Measurements from ENCODE around the gene BABAM2.

BABAM2 gene

DNA sequence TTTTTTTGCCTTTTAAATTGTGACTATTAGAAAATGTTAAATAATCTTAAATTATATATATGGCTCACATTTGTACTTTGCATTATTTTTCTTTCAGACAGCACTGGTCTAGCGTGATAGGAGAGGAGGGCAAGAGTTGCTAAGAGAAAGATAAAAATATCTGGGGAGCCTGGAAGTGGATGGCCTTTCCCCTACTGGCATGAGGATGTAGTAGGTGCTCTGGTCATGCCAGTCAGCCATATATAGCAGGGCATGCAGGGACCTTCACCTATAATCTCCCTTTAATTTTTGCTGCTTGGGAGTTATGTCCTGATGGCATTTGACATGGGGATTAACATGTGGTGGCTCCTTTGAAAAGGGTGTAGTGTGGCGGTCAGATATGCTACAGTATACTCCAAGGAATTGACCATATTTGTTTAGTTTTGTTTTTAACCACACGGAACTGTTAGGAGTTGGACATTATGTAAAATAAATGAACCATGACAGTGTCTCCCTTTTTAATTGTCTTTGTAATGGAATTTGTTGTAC is 144.7 kb downstream of the BABAM2 start:
- no peak for DNase-seq

GRCh38 chr2:28035816-28036215 is 145.3 kb downstream of the BABAM2 start:
- no peak for DNase-seq

DNA sequence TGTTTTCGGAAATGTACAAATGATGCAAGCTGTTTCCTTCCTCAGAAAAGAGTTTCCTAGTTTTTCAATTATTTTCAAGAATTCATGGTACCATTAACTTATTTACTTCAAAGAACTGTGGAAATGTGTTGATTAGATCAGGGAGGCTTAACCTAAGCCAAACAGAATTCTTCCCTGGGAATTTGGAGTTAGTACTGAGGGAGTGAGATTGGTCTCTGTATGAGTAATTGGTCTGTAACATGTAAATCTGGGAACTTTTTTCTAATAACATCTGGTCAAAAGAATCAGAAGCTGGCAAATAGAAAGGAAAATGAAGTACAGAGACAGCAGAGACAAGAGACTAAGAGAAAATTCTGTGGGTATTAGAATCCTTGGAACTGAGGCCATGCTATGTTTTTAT is 145.8 kb downstream of the BABAM2 start:
- DNase-seq = no peak

GRCh38 chr2:28038722-28039121 is 148.2 kb downstream of the BABAM2 start:
- no peak for DNase-seq

- no peak for DNase-seq
Measured at GRCh38 chr2:28045676-28046351, 155.3 kb downstream of the BABAM2 start.

- DNase-seq = no peak
Measured at GRCh38 chr2:28046921-28047320, 156.4 kb downstream of the BABAM2 start.

DNA sequence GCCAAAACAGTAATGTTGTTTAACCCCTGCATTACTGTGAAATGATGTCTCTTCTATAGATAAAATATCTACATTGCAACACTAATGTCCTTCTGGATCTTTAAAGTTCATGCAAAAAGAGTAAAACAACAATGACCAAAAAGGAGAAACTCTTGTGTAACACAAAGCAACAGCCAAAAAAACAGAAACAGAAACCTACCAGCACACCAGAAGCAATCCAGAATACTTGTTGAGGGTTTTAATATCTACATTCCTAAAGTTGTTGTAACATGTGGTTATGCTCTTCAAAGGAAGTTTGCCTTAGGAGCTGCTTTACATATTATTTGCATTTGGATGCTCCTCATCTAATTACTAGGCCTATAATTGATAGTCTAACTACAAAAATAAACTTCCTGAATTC is 157.2 kb downstream of the BABAM2 start:
- no peak for DNase-seq

- no peak for DNase-seq
Measured at GRCh38 chr2:28048341-28048740, 157.8 kb downstream of the BABAM2 start.

DNA sequence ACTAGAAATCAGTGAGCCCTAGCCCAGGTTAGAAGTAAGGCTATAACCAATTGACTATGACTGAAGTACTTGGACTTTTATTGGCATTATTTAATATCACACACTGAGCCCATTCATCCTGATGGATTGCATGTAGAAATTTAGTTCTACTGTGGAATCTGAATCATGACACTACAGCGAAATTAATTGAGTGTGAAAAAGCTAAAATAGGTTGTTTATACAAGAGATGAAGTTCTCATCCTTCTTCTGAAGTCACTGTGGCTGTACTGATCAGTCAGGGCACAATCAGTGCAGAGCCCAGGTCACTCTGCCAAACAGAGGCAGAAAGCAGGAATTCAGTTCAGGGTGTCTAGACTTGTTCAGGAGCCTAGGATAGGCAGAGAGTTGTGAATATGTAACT is 158.9 kb downstream of the BABAM2 start:
- DNase-seq = no peak

DNA sequence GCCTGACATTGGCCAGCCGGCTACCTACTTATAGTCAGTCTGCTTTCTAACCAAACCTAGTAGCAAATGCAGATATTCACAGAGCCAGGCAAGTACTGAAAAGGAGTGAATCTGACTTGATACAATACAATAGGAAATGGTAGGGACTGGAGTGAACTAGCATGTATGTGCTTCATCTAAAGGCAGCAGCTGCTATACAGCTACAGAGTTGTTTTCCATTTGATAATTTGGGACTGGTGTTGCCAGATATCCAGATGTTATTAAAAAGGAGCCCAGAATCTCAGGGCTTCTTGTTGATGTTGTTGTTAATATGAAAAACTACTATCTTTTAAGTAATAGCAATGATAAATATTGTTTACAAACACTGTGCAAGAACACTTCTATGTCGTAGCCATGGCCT is 159.4 kb downstream of the BABAM2 start:
- no peak for DNase-seq

DNA sequence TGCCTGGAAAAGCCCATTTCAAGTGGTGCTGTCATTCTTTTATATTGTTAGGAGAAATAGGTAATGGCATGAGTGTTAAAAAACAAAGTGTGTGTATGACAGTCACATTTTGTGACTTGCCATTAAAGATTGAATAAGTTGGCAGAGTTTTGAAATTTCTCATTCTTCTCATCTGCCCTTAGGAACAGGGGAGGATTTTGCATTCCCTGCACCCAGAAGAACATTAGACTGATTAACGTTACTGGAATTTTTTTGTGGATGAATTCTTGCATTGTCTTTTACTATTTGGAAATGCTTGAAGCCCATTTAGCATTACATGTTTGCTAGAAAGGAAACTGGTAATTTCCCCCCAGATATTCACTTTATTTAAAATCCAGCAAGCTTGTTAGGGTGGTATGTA is 162.2 kb downstream of the BABAM2 start:
- DNase-seq = no peak

DNA sequence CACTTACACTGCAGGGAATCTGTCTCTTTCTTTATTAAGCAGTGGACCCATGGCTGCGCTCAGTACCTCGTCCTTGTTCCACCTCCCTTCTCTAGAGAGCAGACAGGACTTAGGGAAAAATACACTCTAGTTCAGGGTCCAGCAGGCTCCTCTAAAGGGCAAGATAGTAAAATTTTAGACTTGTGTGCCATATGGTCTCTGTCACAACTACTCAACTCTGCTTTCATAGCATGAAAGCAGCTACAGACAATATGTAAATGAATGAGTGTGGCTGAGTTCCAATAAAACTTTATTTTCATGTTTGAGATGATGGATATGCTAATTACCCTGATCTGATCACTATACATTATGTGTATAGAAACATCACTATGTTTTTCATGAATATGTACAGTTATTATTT is 163.1 kb downstream of the BABAM2 start:
- DNase-seq = no peak

DNA sequence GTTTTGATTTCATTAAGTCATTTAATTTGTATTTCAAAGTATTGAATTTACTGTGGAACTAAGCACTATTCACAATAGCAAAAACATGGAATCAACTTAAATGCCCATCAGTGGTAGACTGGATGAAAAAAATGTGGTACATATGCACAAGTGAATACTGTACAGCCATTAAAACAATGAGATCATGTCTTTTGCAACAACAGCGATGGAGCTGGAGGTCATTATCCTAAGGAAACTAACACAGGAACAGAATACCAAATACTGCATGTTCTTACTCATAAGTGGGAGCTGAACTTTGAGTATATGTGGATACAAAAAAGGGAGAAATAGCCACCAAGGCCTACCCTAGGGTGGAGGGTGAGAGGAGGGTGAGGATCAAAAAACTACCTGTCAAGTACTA is 164.4 kb downstream of the BABAM2 start:
- no peak for DNase-seq

DNA sequence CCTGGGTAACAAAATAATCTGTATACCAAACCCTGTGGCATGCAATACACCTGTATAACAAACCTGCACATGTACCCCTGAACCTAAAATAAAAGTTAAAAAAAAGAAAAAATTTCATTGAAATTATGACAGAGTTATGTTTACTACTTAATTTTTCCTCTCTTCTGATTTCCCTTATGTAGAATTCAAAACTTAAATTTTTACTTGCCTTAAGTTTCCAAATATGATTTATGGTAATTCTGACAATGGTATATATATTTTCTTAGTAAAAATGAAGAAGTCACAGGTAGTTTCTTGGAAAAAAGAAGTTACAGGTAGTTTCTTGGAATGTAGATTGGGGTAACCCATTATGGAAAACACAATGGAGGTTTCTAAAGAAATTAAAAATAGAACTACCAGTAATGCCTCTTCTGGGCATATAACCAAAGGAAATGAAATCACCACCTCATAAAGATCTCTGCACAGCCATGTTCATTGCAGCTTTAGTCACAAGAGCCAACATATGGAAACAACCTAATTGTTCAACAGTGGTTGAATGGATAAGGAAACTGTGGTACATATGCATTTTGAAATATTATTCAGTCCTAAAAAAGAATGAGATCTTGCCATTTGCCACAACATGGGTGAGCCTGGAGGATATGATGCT is 164.9 kb downstream of the BABAM2 start:
- DNase-seq = no peak

GRCh38 chr2:28058791-28059190 is 168.3 kb downstream of the BABAM2 start:
- DNase-seq = no peak

GRCh38 chr2:28062867-28063266 is 172.3 kb downstream of the BABAM2 start:
- no peak for DNase-seq

DNA sequence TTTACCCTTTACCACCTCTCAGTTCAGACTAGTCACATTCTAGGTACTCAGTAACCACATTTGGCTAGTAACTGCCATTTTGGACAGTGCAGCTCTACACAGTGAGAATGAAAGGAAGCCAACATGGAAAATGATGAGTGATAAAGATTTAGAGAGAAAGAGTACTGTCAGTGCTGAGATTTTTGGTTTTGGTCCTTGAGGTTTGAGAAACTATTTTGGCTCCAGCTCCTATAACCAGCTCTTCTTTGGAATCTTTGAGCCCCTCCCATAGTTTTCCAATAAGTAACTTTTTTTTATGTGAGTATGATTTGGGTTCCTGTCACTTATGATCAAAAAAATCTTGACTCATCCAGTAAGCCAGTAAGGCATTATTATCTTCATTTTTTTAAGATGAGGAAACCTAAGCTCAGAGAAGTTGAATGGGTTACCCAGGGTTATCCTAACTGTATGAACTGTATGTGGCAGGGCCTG is 173.0 kb downstream of the BABAM2 start:
- no peak for DNase-seq

GRCh38 chr2:28067602-28068001 is 177.1 kb downstream of the BABAM2 start:
- no peak for DNase-seq

GRCh38 chr2:28068088-28068487 is 177.6 kb downstream of the BABAM2 start:
- DNase-seq = no peak

DNA sequence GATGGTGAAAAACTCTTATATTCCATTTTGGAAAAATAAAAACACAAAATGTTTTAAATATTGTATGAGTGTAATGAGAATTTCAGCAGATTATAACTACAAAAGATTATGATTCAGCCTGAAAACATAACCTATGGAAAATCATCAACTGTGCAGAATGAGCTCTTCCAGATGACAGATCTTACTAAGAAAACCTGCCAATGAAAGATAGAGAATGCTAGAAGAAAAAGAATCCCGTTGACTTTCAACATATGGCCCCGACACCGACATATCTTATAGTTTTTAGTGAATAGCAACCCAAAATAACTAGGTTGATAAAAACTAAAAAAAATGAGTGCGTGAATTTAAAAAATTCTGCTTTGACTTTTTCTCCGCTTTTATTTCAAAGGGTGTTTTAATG is 178.0 kb downstream of the BABAM2 start:
- no peak for DNase-seq

DNA sequence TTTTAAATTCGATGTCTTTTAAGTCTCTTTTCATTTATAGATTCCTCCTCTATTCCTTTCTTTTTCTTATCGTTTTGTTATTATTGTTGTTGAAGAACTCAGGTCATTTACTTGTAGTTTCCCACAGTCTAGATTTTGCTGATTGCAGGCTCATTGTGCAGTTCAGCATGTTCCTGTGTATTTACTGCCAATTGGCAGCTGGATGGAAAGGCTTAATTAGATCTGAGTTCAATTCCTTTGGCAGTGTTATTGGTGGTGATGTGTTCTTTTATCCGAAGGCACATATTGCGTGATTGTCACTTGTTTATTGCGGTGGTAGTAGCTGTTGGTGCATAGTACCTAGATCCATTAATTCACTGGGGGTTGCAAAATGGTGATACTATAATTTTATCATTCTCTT is 180.7 kb downstream of the BABAM2 start:
- peak; percentile 71 for DNase-seq

DNA sequence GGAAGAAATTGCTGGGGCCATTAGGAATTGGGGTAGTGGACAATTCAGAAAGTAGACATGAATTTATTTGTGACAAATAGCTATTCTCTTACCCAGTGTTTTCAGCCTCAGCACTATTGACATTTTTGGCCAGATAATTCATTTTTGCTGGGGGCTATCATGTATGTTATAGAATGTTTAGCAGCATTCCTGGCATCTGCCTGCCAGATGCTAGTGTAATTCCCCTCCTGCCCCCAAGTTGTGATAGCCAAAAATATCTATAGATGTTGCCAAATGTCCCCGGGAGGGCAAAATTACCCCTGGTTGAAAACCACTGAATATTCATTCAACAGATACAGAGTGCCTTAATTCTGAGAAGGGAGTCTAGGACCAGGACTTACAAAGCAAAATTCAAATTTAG is 183.6 kb downstream of the BABAM2 start:
- peak; percentile 65 for DNase-seq

- no peak for DNase-seq
Measured at GRCh38 chr2:28080911-28081310, 190.4 kb downstream of the BABAM2 start.

DNA sequence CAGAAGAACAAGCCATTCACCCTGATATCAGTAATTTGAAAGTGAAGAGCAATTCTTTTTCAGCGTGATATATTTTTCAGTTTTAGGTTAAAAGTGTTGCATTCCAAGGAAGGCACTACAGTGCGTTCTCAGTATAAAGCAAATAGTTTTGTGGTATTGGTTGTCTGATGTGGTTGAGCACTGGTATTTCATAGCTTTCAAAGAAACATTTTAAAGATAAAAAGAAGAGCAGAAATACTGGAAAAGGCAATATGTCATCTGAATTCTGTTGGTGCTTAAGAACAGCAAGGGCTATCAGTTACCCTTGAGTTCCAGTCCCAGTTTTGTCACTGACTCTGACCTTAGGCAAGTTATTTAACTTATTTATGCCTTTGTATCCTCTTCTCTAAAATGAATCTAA is 191.6 kb downstream of the BABAM2 start:
- no peak for DNase-seq

DNA sequence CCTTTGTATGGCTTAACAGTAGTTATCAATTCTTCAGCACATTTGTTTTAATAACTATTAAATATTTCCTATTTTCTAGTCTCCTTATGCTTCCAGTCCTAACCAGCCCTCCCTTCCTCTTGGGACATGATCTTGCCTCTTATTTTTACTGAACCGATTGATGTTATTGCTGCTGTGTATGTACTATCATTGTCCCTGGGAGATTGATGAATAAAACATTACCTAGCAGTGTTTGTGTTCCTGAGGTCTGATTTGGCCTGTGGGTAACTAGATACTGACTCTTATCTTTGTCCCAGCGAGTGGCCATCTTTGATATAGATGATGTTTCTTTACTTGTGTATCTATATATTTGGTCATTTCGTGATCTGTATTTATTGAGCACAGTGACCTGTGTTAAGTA is 192.9 kb downstream of the BABAM2 start:
- no peak for DNase-seq
